ENCODE data around the gene GLIPR2. TPM values are rescaled to one million over a fixed set of nuclear protein-coding genes. Genes with fewer than 3 reads are reported as not detected.
"Not testable (repeated sequence)": the region's sequence is repeated elsewhere in the genome, so short reads cannot be mapped to it uniquely, and the experiment has no call there.

Gene GLIPR2
- total RNA-seq, 1 donor from 2014 or later, result 75.1 TPM

DNA sequence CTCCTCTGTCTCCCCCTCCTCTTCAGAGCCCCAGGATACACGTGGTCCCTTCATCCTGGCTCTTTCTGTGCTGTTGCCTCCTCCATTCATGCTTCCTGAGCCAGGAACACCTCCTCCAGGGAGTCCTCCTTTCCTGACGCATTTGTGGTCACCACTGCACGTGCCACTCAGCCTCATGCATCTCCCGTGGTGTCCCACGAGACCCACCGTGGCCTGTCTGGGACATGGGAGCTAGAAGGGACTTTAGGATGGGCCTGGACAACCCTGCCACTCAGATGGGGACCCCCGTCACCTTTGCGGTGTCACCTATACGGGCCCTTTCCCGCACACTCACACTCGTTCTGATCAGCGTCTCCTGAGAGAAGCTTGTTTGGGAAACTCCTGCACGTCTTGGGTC is 6.7 kb downstream of the GLIPR2 start:
- no peak for DNase-seq (ENCODE audit: low spot score)

DNA sequence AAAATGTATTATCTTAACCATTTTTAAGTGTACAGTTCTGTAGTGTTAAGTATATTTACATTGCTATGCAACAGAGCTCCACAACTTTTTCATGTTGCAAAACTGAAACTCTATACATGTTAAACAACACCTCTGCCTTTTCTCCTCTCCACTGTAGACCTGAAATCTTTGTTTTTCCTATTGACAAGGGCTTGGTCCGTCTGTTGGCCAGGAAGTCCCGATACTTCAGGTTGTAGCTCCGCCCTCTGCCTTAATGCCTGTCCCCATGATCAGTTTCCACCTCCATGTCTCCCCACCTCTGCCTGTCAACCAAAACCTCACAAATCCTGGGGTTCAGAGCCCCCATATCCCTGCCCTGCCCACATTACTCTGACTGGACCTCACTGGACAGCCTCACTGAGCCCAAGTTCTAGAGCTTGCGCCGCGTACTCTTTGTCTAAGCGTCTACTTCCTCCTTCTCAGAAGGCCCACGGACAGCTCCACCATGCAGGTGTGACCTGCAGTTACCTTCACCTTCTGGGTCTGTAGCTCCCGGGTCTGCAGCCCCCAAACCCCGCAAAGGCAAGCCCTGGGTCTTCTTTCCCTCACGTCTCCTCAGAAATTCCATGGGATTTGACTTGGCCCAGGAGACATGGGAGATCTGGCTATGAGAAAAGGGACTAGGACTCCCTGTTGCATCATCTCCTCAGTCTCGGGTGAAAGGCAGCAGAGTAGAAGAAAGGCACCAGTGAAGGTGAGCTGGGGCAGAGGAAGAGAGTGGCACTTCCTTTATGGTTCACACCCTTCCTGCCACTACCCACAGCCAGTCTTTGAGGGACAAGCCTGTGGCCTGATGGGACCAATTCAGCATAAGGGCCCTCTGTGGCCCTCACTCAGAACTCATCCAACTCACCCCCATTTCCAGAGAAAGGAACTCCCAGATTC is 8.0 kb downstream of the GLIPR2 start:
- no peak for DNase-seq (ENCODE audit: low spot score)

DNA sequence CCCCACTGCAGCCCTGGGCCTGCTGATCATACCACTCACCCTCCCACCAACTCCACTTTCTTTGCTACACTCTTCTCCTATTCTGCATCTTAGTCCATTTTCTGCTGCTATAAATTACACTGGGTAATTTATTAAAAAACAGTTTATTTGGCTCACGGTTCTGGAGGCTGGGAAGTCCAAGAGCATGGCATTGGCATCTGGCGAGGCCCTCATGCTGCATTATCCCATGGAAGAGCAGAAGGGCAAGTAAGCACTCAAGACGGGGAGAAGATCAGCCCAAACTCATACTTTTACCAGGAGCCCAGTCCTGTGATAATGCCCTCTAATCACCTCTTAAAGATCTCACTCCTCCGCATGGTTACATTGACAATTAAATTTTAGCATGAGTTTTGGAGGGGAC is 9.4 kb downstream of the GLIPR2 start:
- DNase-seq (ENCODE audit: low spot score), result no peak

DNA sequence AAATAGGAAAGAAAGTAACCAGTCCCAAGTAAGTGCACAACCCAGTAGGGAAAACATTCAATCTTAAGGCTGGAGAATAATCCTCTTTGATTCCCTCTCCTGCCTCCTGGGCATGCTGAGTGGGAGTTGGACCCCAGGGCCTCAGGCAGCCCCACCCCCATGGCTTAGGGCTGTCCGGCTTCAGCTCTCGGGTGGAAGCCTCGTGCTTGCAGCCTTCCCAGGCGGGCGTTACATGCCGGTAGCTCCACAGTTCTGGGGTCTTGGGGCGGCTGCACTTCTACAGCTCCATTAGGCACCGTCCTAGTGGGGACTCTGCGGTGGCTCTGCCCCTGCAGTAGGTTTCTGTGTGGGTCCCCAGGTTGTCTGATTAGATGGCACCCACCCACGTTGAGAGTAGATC is 10.1 kb downstream of the GLIPR2 start:
- peak; percentile 85 for DNase-seq (ENCODE audit: low spot score)

DNA sequence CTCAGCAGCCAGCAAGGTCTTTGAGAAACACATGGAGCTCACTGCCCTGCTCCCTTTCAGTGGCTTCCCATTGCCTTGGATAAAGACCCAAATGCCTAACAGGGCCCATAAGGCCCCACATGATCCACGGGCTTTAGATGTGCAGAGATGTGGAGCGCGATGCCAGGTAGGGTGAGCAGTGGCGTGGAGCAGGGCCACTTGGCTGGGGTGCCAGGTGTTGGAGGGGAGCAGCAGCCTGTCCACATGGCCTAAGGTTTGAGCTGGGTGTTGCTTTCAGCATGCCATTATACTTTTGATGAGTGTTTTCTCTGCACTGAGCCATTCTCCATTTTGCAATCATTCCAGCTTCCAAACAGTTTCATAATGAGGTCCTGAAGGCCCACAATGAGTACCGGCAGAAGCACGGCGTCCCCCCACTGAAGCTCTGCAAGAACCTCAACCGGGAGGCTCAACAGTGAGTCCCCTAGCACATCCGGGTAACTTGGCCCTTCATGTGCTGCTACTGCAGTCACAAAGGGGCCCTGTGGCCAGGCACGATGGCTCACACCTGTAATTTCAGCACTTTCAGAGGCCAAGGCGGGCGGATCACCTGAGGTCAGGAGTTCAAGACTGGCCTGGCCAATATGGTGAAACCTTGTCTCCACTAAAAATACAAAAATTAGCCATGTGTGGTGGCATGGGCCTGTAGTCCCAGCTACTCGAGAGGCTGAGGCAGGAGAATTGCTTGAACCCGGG is 11.1 kb downstream of the GLIPR2 start:
- no peak for DNase-seq (ENCODE audit: low spot score)

DNA sequence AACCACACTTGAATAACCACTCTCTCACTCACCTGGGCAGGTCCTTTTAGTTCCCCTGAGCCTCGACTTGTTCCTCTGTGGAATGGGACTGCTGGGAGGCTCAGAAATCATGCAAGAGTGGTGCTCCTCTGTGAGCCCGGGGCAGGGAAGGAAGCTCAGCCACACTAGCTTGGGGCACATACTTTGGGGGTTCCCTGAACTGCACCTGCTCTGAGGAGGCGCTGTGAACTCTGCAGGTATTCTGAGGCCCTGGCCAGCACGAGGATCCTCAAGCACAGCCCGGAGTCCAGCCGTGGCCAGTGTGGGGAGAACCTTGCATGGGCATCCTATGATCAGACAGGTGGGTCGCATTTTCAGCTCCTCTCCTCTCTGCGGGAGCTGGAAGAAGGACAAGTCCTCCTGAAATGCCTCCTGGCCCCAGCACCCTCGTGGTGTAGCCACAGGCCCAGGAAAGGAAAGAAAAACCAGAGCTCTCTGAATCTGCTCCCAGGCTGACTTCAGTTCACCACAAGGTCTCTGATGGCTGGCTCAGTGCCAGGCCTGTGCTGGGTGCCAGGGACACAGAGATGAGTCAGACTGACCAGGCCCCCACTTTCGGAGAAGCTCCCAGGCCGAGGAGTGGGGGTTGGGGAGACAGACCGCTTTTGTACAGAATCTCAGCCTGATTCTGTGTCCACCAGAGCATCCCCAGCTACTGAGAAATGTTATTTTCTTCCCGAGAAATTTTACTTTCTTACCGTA is 11.9 kb downstream of the GLIPR2 start:
- DNase-seq (ENCODE audit: low spot score), result peak; percentile 98

DNA sequence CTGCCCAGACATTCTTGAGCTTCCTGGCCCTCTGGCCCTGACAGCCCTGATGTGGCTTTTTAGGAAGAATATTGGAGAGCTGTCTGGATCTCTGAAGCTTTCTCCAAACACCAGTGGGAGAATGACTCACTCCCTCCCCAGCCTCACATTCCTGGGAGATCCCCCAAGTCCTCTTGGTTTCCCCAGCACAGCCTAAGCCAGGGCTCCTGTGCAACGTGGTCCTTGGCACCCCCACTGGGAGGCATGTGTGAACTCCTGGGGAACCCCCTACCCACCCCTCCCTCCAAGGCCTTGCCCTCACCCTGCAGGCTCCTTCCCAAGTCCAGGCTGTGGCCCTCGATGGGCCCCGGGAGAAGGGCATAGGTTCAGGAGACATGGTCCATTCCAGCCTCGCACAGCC is 12.7 kb downstream of the GLIPR2 start:
- peak; percentile 87 for DNase-seq (ENCODE audit: low spot score)

DNA sequence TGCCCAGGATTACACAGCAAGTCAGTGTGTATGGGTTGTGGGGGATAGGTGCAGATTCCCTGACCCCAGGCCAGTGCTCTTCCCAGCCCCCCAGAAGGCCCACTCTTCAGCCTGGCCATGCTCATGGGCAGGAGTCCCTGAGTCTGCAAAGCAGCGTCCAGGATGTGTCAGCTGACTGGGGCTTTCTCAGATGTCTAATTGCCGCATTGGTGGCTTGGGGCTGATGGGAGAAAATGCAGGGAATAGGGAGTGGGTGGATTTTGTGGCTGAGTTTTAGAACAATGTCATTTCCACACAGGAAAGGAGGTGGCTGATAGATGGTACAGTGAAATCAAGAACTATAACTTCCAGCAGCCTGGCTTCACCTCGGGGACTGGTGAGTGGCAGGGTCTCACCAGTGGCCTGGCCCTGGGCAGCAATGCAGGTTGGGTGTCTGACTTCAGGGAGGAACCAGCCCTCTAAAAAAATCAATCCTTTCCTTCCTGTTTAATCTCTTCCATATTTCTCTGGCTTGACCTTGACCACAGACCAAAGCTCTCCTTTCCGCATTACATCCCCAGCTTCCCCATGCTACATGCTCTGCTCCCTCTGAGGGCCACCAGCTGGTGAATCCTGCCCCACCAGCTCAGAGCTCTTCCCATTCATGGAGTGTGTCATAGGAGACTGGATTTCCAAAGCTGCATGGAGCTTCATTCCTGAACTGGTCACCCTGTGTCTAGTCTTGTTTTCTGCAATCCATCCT is 14.2 kb downstream of the GLIPR2 start:
- DNase-seq (ENCODE audit: low spot score), result no peak

DNA sequence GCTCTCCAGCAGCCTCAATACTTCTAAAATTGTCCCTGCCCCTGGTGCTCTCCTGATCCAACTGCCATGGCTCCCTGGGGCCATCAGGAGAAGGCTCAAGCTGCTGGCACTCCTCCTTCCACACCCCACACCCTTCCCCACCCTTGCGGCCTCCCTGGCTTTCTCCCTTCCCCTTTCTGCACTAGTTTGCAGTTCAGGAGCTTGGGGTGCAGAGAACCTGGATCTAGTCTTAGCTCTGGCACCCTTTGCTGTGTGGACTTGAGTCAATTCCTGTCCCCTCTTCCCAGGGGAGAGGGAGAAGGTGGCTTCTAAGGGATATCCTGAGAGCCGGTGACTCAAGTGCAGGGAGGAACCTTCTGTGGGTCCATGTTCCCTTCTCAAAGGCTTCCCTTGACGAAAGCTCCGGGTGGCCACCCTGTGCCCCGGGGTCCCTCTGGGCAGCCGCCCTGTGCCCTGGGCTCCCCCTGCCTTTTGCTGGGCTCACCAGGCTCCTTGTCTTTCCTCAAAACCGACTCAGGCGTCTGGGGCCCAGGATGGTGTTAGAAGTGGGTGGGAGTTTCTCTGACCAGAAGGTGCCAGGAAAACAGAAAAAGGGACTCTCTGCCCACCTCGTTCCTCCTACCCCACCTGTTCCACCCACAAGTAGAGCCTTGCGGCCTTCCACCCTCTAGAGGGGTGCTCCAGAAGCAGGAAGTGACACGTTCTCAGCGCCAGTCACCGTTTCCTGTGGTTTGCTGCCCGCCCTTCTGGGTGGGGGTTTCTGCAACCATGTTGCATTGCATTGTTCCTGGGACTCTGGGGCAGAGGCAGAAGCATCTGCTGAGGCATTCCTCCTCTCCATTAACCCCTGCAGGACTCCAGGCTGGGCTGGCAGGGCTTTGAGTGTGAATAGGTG is 15.0 kb downstream of the GLIPR2 start:
- DNase-seq (ENCODE audit: low spot score), result peak; percentile 36

DNA sequence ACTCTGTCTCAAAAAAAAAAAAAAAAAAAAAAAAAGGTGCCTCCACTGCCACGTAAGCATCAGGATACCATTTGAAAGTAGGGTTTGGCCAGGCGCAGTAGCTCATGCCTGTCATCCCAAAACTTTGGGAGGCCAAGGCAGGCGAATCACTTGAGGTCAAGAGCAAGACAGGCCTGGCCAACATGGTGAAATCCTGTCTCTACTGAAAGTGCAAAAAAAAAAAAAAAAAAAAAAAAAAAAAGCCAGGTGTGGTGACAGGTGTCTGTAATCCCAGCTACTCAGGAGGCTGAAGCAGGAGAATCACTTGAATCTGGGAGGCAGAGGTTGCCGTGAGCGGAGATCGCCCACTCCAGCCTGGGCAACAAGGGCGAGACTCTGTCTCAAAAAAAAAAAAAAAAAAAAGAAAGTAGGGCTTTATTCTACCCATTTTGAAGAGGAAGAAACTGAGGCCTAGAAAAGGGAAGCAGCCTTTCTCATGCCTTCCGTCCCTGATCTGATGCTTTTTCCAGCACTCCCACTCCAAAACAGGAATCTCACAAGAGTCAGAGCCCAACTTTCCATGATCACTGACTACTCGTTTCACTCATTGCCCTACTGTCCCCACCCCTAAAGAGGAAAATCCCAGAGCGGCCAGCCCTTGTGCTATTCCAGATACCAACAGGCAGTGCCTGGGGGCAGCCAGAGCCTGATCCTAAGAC is 16.4 kb downstream of the GLIPR2 start:
- no peak for DNase-seq (ENCODE audit: low spot score)

DNA sequence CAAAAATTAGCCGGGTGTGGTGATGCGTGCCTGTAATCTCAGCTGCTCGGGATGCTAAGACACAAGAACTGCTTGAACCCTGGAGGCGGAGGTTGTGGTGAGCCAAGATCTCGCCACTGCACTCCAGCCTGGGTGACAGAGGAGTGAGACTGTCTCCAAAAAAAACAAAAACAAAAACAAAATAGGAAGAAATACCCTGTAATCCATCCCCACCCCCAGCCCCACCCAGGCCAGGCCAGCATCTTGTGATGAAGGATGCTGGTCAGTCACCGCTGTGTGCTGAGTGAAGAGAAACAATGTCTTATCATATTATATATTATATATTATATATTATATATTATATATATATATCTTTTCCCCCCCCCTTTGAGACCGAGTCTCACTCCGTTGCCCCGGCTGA is 17.2 kb downstream of the GLIPR2 start:
- DNase-seq (ENCODE audit: low spot score), result no peak

DNA sequence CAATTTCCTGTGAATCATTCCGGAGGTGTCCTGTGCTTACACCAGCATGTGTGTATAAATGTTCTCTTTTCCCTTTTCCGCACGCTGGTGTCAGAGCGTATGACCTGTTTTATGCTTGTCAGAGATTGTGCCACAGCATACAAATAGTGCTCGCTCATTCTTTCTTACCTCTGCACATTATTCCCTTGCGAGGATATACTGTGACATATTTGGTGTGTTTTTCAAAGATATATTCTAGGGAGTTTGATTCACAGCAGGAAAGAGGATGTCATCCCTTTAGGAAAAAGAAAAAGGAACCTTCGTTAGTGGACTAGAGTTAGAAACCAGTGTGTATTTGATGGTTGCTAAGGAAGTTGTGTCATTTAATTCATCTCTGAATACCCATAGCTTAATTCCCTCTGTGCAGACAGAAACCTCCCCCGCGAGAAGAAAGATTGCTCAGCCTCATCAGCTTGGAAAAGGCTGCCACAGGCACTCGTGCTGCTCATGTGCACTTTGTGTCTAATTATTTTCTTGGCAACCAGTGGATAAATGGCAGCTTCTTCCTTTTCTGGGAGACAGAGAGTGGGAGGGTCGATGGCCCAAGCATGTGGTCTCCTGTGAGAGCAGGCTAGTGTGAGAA is 17.9 kb downstream of the GLIPR2 start:
- peak; percentile 75 for DNase-seq (ENCODE audit: low spot score)

DNA sequence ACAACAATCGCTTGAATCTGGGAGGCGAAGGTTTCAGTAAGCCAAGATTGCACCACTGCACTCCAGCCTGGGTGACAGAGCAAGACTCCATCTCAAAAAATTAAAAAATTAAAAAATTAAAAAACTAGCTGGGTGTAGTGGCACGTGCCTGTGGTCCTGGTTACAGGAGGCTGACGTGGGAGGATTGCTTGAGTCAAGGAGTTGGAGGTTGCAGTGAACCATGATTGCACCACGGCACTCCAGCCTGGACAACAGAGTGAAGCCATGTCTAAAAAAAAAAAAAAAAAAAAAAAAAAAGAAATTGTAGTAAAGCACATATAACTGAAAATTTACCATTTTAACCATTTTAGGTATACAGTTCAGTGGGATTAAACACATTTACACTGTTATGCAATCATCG is 19.6 kb downstream of the GLIPR2 start:
- no peak for DNase-seq (ENCODE audit: low spot score)

DNA sequence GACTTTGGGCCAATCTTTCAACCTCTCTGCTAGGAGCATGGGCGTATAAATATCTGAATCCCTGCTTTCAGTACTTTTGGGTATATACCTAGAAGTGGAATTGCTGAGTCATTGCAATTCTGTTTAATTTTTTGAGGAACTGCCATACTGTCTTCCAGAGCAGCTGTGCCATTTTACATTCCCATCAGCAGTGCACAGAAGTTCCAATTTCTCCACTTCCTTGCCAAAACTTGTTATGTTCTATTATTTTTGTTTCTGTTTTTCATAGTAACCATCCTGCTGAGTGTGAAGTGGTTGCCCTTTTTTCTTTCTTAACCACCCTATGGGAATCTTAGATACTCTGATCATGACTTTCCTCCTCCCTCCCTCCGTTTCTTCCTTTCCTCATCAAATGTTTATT is 21.6 kb downstream of the GLIPR2 start:
- DNase-seq (ENCODE audit: low spot score), result peak; percentile 13

DNA sequence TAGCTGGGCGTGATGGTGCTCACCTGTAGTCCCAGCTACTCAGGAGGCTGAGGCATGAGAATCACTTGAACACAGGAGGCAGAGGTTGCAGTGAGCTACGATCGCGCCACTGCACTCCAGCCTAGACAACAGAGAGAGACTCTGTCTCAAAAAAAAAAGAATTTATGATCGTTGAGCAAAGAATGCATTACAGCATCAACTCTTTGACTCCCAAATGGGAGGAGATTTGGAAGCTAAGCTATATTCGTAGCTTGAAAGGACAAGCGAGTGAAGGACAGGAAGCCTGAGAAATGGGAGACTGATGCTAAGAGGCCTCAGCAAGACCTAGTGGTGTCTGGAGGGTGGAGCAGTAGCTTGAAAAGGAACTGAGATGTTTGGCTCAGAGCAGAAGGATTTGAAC is 22.4 kb downstream of the GLIPR2 start:
- peak; percentile 92 for DNase-seq (ENCODE audit: low spot score)

DNA sequence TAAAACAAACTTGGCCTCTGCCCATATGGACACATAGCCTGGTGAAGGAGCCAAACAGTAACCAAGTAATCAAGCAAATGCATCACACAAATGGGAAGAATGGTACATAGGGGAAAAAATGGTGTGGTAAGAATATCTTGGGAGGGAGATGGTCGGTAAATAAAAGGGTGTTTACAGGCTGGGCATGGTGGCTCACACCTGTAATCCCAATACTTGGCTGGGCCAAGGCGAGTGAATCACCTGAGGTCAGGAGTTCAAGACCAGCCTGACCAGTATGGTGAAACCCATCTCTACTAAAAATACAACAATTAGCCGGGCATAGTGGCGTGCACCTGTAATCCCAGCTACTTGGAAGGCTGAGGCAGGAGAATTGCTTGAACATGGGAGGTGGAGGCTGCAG is 23.0 kb downstream of the GLIPR2 start:
- DNase-seq (ENCODE audit: low spot score), result not testable (repeated sequence)

DNA sequence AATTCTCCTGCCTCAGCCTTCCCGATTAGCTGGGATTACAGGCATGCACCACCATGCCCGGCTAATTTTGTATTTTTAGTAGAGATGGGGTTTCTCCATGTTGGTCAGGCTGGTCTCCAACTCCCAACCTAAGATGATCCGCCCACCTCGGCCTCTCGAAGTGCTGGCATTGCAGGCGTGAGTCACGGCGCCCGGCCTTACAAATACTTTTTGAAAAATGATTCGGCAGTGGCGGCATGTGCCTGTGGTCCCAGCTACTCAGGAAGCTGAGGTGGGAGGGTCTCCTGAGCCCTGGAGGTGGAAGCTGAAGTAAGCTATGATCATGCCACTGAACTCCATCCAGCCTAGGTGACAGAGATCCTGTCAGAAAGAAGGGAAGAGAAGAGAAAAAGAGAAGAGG is 23.6 kb downstream of the GLIPR2 start:
- DNase-seq (ENCODE audit: low spot score), result not testable (repeated sequence)

DNA sequence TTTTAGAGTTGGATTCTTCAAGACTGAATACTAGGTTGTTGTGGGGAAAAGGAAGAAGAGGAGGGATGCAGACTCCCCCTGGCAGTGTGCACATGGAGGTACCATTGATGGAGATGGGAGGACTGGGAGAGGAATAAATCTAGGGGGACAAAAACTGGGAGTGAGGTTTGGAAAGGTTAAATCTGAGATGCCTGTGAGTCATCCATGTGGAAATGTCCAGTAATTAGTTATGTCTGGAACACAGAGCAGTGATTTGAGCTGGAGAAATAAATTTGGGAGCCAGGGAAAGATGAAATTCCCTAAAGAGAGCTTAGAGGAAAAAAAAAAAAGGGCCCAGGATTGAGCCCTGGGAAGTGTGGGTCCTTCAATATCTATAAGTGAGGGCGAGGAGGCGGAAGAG is 24.7 kb downstream of the GLIPR2 start:
- DNase-seq (ENCODE audit: low spot score), result peak; percentile 42

DNA sequence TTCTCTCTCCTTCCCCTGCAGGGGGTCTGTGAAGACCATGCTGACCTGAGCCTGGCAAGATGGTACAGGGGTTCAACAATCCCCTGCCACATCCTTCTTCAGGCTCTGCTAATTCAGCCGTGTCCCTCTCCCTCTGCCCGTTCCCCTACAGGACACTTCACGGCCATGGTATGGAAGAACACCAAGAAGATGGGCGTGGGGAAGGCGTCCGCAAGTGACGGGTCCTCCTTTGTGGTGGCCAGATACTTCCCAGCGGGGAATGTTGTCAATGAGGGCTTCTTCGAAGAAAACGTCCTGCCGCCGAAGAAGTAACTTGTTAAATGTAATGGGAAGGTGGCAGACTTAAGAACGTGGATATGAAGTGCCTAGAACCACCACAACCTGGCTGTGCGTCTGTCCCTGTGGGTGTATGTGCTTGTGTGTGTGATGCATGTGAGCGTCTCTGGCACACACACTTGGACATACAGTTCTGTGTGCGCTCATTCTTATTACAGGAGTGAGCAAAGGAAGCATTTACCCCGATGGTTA is 25.7 kb downstream of the GLIPR2 start:
- no peak for DNase-seq (ENCODE audit: low spot score)

Data from umbilical cord (tissue), 2 donors.